Upper lobe of left lung (tissue), 6 donors: ENCODE data around the gene MID1. TPM values are rescaled to one million over a fixed set of nuclear protein-coding genes. Genes with fewer than 3 reads are reported as not detected.

Experiments used
- ATAC-seq, 2 donors: fragments of 200-7000 bp; cut with Tn5 transposase; one replicate each; pipeline ENCODE4 v1.9.1; 2022; ENCODE audit warnings: mild to moderate bottlenecking in 2 of 2, moderate library complexity in 2 of 2; ENCODE audit not compliant: low FRiP score in 2 of 2
- DNase-seq, 2 donors: peaks; one replicate each; pipeline ENCODE4 v3.0.0-alpha.2; 2019 to 2020
- H3K27ac ChIP-seq, 4 donors: fragments of 200-600 bp; sonication (generic); one replicate each; pipeline ENCODE4 v1.5.1; 2016 to 2019
- H3K27me3 ChIP-seq, 4 donors: fragments of 200-600 bp; sonication (generic); one replicate each; pipeline ENCODE4 v1.5.1; 2017 to 2019
- H3K36me3 ChIP-seq, 4 donors: fragments of 200-600 bp; sonication (generic); one replicate each; pipeline ENCODE4 v1.5.1; 2016 to 2019
- H3K4me1 ChIP-seq, 4 donors: fragments of 200-600 bp; sonication (generic); one replicate each; pipeline ENCODE4 v1.5.1; 2018 to 2019
- H3K4me3 ChIP-seq, 4 donors: fragments of 200-600 bp; sonication (generic); one replicate each; pipeline ENCODE4 v1.5.1; 2017 to 2019; ENCODE audit warnings: mild to moderate bottlenecking in 2 of 4, moderate library complexity in 1 of 4
- H3K9me3 ChIP-seq, 4 donors: fragments of 200-600 bp; sonication (generic); one replicate each; pipeline ENCODE4 v1.5.1; 2018 to 2019
- CTCF ChIP-seq, 6 experiments: fragments of 450-650 bp in 4 of 6; fragments of 200-600 bp in 2 of 6; sonication (generic) in 2 of 6; IDR thresholded peaks; one replicate each; pipeline ENCODE4 v1.5.1; 2016 to 2019; ENCODE audit warnings: antibody characterized with exemption in 6 of 6
- EP300 ChIP-seq, 4 donors: sonication (generic); formaldehyde crosslinking; IDR thresholded peaks; one replicate each; pipeline ENCODE4 v1.5.1; 2017; ENCODE audit warnings: antibody characterized with exemption in 4 of 4, control low read depth in 2 of 4
- POLR2A ChIP-seq, 4 donors: fragments of 450-650 bp; IDR thresholded peaks; one replicate each; pipeline ENCODE4 v1.5.1; 2016 to 2017; ENCODE audit warnings: antibody characterized with exemption in 4 of 4, mild to moderate bottlenecking in 2 of 4
- POLR2AphosphoS5 ChIP-seq, 2 donors: sonication (generic); formaldehyde crosslinking; IDR thresholded peaks; one replicate each; pipeline ENCODE4 v1.5.1; 2017; ENCODE audit warnings: antibody characterized with exemption in 2 of 2
- WGBS, 2 donors: methylation state at CpG; one replicate each; pipeline ENCODE4 v1.1.5; 2017 to 2018; 5-methylcytosine and 5-hydroxymethylcytosine counted together
- total RNA-seq, 6 donors: library from RNA; depleted of rRNA in 4 of 6; stranded (reverse); fragments of >200 nt in 4 of 6; gene quantifications; one replicate each; pipeline versions ENCODE4 v1.1.0 to v1.2.1, GENCODE V29; 2016 to 2021
- donor health status: DM: no; HTN: no; CAD: no; lungs with moderate emphysema.
- donor health status: DM: no; HTN: yes; CAD: no; lungs with severe emphysema.

Gene MID1
- total RNA-seq, 6 donors from 2014 or later: 17.2 to 36.7 (median 25.6) TPM

- Histone ChIP-seq H3K4me3 (no peak overlapping the region), H3K27ac (no peak overlapping the region), H3K36me3 (no peaks in the 10 kb centered on the region), H3K4me1 (no peaks in the 10 kb centered on the region), H3K9me3 (no peaks in the 10 kb centered on the region), H3K27me3 (no peaks in the 10 kb centered on the region)
- no peak for DNase-seq
- TF ChIP-seq POLR2AphosphoS5 (IDR thresholded peaks at IDR 0.05) (no peak), POLR2A (IDR thresholded peaks at IDR 0.05) (no peak), CTCF (IDR thresholded peaks at IDR 0.05) (no peak)
- no peak for ATAC-seq
Measured at GRCh38 chrX:10519278-10519677, 101.1 kb downstream of the MID1 start.

GRCh38 chrX:10518073-10518472, 102.3 kb downstream of the MID1 start:
- DNase-seq (no peak), ATAC-seq (no peak)
- no peak overlapping the region for H3K27ac ChIP-seq
- WGBS, 2 donors: 56 to 88% methylated on average over 2 of the region's 2 CpGs
- H3K4me1 ChIP-seq: no peaks in the 10 kb centered on the region
- H3K9me3 ChIP-seq: no peaks in the 10 kb centered on the region
- H3K27me3 ChIP-seq: no peaks in the 10 kb centered on the region
- no peak overlapping the region for H3K4me3 ChIP-seq
- TF ChIP-seq POLR2A (IDR thresholded peaks at IDR 0.05) (no peak), CTCF (IDR thresholded peaks at IDR 0.05) (no peak), POLR2AphosphoS5 (IDR thresholded peaks at IDR 0.05) (no peak), EP300 (IDR thresholded peaks at IDR 0.05) (no peak)
- no peaks in the 10 kb centered on the region for H3K36me3 ChIP-seq

- no peak for DNase-seq
- WGBS, 2 donors: 55 to 71% methylated on average over 5 of the region's 5 CpGs
- Histone ChIP-seq H3K27me3 (no peaks in the 10 kb centered on the region), H3K9me3 (no peaks in the 10 kb centered on the region), H3K4me3 (no peak overlapping the region), H3K36me3 (no peaks in the 10 kb centered on the region), H3K27ac (no peak overlapping the region), H3K4me1 (no peaks in the 10 kb centered on the region)
- TF ChIP-seq POLR2A (IDR thresholded peaks at IDR 0.05) (no peak), POLR2AphosphoS5 (IDR thresholded peaks at IDR 0.05) (no peak), CTCF (IDR thresholded peaks at IDR 0.05) (no peak), EP300 (IDR thresholded peaks at IDR 0.05) (no peak)
- no peak for ATAC-seq
Measured at GRCh38 chrX:10516781-10517322, 103.5 kb downstream of the MID1 start.

- H3K4me3 ChIP-seq: no peak overlapping the region
- no peak for TF ChIP-seq POLR2A (IDR thresholded peaks at IDR 0.05)
- no peak for TF ChIP-seq EP300 (IDR thresholded peaks at IDR 0.05)
- TF ChIP-seq POLR2AphosphoS5 (IDR thresholded peaks at IDR 0.05): no peak
- no peak for TF ChIP-seq CTCF (IDR thresholded peaks at IDR 0.05)
- H3K9me3 ChIP-seq: no peaks in the 10 kb centered on the region
- WGBS, 2 donors: 43 to 57% methylated on average over 2 to 6 of the region's 6 CpGs
- H3K36me3 ChIP-seq: no peaks in the 10 kb centered on the region
- no peaks in the 10 kb centered on the region for H3K27me3 ChIP-seq
- DNase-seq (no peak), ATAC-seq (no peak)
- H3K4me1 ChIP-seq: no peaks in the 10 kb centered on the region
- H3K27ac ChIP-seq: no peak overlapping the region
Measured at GRCh38 chrX:10514891-10515290, 105.5 kb downstream of the MID1 start.

- Histone ChIP-seq H3K27ac (no peak overlapping the region), H3K4me1 (no peaks in the 10 kb centered on the region), H3K4me3 (no peak overlapping the region), H3K27me3 (no peaks in the 10 kb centered on the region), H3K9me3 (no peaks in the 10 kb centered on the region), H3K36me3 (no peaks in the 10 kb centered on the region)
- ATAC-seq (no peak), DNase-seq (no peak)
- WGBS, 2 donors: 42 to 65% methylated on average over 2 of the region's 2 CpGs
- TF ChIP-seq EP300 (IDR thresholded peaks at IDR 0.05) (no peak), POLR2AphosphoS5 (IDR thresholded peaks at IDR 0.05) (no peak), CTCF (IDR thresholded peaks at IDR 0.05) (no peak), POLR2A (IDR thresholded peaks at IDR 0.05) (no peak)
Measured at GRCh38 chrX:10513974-10514373, 106.4 kb downstream of the MID1 start.
